Measurements from ENCODE around the gene ZFAND3. TPM values are rescaled to one million over a fixed set of nuclear protein-coding genes. Genes with fewer than 3 reads are reported as not detected.

Gene ZFAND3
- total and polyA plus RNA-seq, 8 donors, result 65.9 to 125 (median 118) TPM

GRCh38 chr6:37783856-37784584, 35.5 kb upstream of the ZFAND3 start:
- Histone ChIP-seq H3K4me3 (peak overlapping the region; percentile 30 to 34), H3K36me3 (no peaks in the 10 kb centered on the region), H3K27me3 (peaks cover 0 to 42% of the 10 kb centered on the region in 2 donors), H3K4me1 (peaks cover 8 to 11% of the 10 kb centered on the region in 2 donors), H3K9me3 (no peaks in the 10 kb centered on the region), H3K27ac (peak overlapping the region in 1 of 2 donors; percentile 0)
- peak in 2 of 4 donors; percentile 44 to 83 for DNase-seq
- intact Hi-C loops (cut with DNase I), result no loop called here
- ATAC-seq, result peak; percentile 82
- no peak for TF ChIP-seq CTCF (IDR thresholded peaks at IDR 0.05)

GRCh38 chr6:37784585-37784967, 35.0 kb upstream of the ZFAND3 start:
- intact Hi-C loops (cut with DNase I), result no loop called here
- Histone ChIP-seq H3K4me1 (peaks cover 8 to 11% of the 10 kb centered on the region in 2 donors), H3K27me3 (peaks cover 0 to 42% of the 10 kb centered on the region in 2 donors), H3K4me3 (peak overlapping the region; percentile 30 to 34), H3K9me3 (no peaks in the 10 kb centered on the region), H3K36me3 (no peaks in the 10 kb centered on the region), H3K27ac (no peak overlapping the region)
- no peak for TF ChIP-seq CTCF (IDR thresholded peaks at IDR 0.05)
- ATAC-seq (no peak), DNase-seq (no peak)

GRCh38 chr6:37785002-37785662, 34.4 kb upstream of the ZFAND3 start:
- no peak for DNase-seq
- H3K27ac ChIP-seq, result no peak overlapping the region
- intact Hi-C loops (cut with DNase I), result no loop called here
- no peaks in the 10 kb centered on the region for H3K36me3 ChIP-seq
- no peak for ATAC-seq
- no peak for TF ChIP-seq CTCF (IDR thresholded peaks at IDR 0.05)
- peaks cover 0 to 42% of the 10 kb centered on the region in 2 donors for H3K27me3 ChIP-seq
- no peak overlapping the region for H3K4me3 ChIP-seq
- H3K4me1 ChIP-seq, result peaks cover 8 to 11% of the 10 kb centered on the region in 2 donors
- no peaks in the 10 kb centered on the region for H3K9me3 ChIP-seq

DNA sequence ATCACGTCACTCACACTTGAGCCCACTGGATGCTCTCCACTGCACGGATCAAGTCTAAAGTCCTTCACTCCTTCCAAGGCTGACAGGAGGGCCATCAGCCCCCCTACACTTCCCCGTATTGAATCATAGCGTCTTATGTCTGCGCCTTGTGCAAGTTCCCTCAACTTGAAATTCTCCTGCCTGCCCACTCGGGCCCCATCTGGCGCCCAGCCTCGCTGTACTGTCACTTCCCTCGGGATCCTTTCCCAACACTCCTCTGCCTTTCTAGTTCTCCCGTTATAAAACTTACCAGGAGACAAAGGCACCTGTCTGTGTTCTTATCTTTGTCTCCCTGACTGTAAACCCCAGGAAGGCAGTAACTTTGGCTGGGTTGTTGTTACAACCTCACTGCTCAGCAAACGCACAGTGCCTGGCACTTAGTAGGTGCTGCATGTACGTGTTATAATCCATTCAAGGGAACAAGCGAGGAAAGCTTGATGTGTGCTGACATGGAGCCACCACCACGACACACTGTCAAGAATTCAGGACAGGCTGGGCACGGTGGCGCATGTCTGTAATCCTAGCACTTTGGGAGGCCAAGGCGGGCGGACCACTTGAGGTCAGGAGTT, 33.8 kb upstream of the ZFAND3 start:
- intact Hi-C loops (cut with DNase I), result no loop called here
- ATAC-seq, result no peak
- Histone ChIP-seq H3K36me3 (no peaks in the 10 kb centered on the region), H3K27me3 (peaks cover 0 to 42% of the 10 kb centered on the region in 2 donors), H3K9me3 (no peaks in the 10 kb centered on the region), H3K4me1 (peaks cover 8 to 11% of the 10 kb centered on the region in 2 donors), H3K4me3 (no peak overlapping the region), H3K27ac (no peak overlapping the region)
- no peak for DNase-seq
- no peak for TF ChIP-seq CTCF (IDR thresholded peaks at IDR 0.05)

DNA sequence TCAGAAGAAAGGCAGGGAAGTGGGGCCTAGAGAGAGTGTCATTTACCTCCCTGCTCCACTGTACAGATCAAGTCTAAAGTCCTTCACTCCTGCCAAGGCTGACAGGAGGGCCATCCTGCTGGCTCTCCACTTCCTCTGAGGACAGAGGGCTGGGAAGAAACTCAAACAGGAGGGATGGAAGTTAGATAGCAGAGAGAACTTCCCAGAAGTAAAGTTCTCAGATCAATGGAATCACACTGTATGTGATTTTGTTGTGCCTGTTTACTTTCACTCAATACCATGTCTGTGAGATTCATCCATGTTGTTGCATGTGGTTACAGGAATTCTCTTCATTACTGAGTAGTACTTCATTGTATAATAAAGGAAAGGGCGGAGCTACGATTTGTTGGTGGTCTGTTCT, 32.3 kb upstream of the ZFAND3 start:
- intact Hi-C loops (cut with DNase I), result no loop called here
- Histone ChIP-seq H3K9me3 (no peaks in the 10 kb centered on the region), H3K4me1 (peaks cover 17 to 19% of the 10 kb centered on the region in 2 donors), H3K4me3 (no peak overlapping the region), H3K36me3 (no peaks in the 10 kb centered on the region), H3K27ac (no peak overlapping the region), H3K27me3 (peaks cover 0 to 39% of the 10 kb centered on the region in 2 donors)
- no peak for TF ChIP-seq CTCF (IDR thresholded peaks at IDR 0.05)
- DNase-seq, result no peak
- ATAC-seq, result no peak
